HG03521 (cell line): ENCODE data around the gene EXO5.
"Not testable (repeated sequence)": the region's sequence is repeated elsewhere in the genome, so short reads cannot be mapped to it uniquely, and the experiment has no call there.

Experiments
- ATAC-seq: cut with Tn5 transposase; IDR thresholded peaks from one replicate; pipeline ENCODE4 v1.9.1; 2021; ENCODE audit warnings: mild to moderate bottlenecking, moderate library complexity; ENCODE audit not compliant: unreplicated experiment

The EXO5 gene

GRCh38 chr1:40508375-40509341, at the start of gene EXO5:
EXO5 (plus strand) TSS chr1:40508767; CDS start chr1:40514545, 5,778 bp downstream.
- peak; percentile 86 for ATAC-seq

GRCh38 chr1:40462956-40463590, 45.5 kb upstream of the EXO5 start:
- ATAC-seq: no peak

GRCh38 chr1:40469327-40469726, 39.2 kb upstream of the EXO5 start:
- ATAC-seq: no peak

- ATAC-seq: no peak
Observed at GRCh38 chr1:40475268-40475667, 33.3 kb upstream of the EXO5 start.

GRCh38 chr1:40476924-40477677, 31.5 kb upstream of the EXO5 start, which contains the start of gene ZFP69:
ZFP69 (plus strand) TSS chr1:40477290; CDS start chr1:40479362, 2,072 bp downstream.
- ATAC-seq: peak; percentile 80

GRCh38 chr1:40477678-40478053, 30.9 kb upstream of the EXO5 start:
- no peak for ATAC-seq

GRCh38 chr1:40478276-40478675, 30.3 kb upstream of the EXO5 start:
- ATAC-seq: no peak

GRCh38 chr1:40479156-40479555, 29.4 kb upstream of the EXO5 start:
- no peak for ATAC-seq

GRCh38 chr1:40495315-40495903, 13.2 kb upstream of the EXO5 start:
- no peak for ATAC-seq

- ATAC-seq: not testable (repeated sequence)
Observed at GRCh38 chr1:40502651-40503050, 5.9 kb upstream of the EXO5 start.

GRCh38 chr1:40507973-40508372, 594 bp upstream of the EXO5 start:
- no peak for ATAC-seq

- no peak for ATAC-seq
Observed at GRCh38 chr1:40519517-40519916, 10.9 kb downstream of the EXO5 start.

- ATAC-seq: peak; percentile 15
Observed at GRCh38 chr1:40530735-40531380, 22.3 kb downstream of the EXO5 start.

- ATAC-seq: peak; percentile 90
Observed at GRCh38 chr1:40531381-40532061, 23.0 kb downstream of the EXO5 start, which contains the start of gene ZNF684. ZNF684 (plus strand) TSS chr1:40531637; CDS start chr1:40533167, 1,530 bp downstream.

GRCh38 chr1:40532062-40532389, 23.5 kb downstream of the EXO5 start:
- no peak for ATAC-seq

GRCh38 chr1:40532844-40533424, 24.4 kb downstream of the EXO5 start:
- ATAC-seq: no peak

GRCh38 chr1:40534589-40534988, 26.0 kb downstream of the EXO5 start:
- ATAC-seq: no peak

GRCh38 chr1:40535732-40536131, 27.2 kb downstream of the EXO5 start:
- ATAC-seq: no peak

- no peak for ATAC-seq
Observed at GRCh38 chr1:40539338-40539737, 30.8 kb downstream of the EXO5 start.
